ENCODE results near the gene CLIP3.

DNA sequence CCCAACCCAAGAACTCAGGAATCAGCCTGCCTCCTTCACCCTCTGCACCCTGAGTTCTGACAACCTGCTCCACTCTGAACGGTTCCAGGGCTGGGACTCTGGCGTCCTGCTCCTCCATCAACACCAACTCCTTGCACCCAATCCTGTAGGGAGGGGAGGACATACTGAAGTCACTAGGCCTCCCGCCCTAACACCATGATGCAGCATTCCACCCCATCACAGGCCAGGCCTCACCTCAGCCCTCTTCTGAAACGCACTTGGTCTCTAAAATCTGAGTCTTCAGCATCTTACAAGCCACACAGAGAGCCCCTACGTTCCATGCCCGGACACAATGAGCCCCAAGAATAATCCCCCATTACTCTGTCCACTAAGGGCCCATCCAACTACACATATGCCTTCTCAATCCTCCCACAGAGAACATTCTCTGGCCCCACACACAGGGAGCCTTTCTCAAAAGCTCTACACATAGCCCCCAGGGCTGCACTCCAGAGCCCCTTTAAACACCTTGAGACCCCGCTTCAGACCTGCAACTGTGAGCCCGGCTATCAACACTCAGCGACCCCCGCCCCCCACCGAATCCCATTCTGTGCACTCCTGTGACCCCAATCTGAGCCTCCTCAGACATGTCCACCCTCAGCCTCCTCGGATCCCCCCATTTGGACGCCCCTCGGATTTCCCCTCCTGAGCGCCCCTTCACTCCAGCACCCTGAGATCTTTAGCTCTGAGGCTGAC, 19.2 kb downstream of the CLIP3 start:
- TF ChIP-seq, protein P1, sequence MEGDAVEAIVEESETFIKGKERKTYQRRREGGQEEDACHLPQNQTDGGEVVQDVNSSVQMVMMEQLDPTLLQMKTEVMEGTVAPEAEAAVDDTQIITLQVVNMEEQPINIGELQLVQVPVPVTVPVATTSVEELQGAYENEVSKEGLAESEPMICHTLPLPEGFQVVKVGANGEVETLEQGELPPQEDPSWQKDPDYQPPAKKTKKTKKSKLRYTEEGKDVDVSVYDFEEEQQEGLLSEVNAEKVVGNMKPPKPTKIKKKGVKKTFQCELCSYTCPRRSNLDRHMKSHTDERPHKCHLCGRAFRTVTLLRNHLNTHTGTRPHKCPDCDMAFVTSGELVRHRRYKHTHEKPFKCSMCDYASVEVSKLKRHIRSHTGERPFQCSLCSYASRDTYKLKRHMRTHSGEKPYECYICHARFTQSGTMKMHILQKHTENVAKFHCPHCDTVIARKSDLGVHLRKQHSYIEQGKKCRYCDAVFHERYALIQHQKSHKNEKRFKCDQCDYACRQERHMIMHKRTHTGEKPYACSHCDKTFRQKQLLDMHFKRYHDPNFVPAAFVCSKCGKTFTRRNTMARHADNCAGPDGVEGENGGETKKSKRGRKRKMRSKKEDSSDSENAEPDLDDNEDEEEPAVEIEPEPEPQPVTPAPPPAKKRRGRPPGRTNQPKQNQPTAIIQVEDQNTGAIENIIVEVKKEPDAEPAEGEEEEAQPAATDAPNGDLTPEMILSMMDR (IDR thresholded peaks at IDR 0.05): no peak
- no peak for TF ChIP-seq EZH2phosphoT487 (IDR thresholded peaks at IDR 0.05)

Measured in neural progenitor cell (in vitro differentiated cells).